Measurements from ENCODE around the gene ERMARD.

ERMARD gene

DNA sequence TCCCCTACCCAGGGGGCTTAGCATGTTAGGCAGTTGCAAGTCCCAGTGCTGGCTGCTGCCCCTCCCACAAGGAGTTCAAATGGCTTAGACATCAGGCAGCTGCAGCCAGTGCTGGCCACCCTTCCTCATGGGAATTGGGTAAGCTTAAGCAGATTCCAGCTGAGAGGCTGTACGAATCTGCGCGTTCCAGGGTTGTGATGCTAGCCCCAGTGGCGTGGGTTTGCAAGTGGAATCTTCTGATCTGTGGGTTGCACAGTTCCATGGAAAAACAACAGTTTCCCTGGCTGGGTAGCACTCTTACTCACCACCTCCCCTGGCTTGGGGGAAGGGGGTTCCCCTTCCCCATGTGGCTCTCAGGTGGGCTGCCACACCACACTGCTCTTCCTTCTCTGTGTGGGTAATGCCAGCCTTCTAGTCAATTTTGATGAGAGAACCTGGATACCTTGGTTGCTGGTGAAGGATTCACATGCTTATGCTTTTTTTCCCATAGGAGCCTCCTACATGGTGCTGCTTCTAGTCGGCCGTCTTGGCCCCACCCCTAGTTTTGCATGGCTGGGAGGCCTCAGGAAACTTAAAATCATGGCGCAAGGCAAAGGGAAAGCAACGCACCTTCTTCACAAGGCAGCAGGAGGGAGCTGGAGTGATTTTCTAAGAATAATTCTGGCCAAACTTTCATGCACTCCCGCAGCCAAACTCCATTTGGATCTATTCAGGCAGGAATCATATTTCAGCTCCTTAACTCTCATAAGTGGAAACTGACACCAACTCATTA is 13.0 kb upstream of the ERMARD start:
- no peaks in the 10 kb centered on the region for H3K27me3 ChIP-seq (ENCODE audit: low read length)
- TF ChIP-seq, protein P1, sequence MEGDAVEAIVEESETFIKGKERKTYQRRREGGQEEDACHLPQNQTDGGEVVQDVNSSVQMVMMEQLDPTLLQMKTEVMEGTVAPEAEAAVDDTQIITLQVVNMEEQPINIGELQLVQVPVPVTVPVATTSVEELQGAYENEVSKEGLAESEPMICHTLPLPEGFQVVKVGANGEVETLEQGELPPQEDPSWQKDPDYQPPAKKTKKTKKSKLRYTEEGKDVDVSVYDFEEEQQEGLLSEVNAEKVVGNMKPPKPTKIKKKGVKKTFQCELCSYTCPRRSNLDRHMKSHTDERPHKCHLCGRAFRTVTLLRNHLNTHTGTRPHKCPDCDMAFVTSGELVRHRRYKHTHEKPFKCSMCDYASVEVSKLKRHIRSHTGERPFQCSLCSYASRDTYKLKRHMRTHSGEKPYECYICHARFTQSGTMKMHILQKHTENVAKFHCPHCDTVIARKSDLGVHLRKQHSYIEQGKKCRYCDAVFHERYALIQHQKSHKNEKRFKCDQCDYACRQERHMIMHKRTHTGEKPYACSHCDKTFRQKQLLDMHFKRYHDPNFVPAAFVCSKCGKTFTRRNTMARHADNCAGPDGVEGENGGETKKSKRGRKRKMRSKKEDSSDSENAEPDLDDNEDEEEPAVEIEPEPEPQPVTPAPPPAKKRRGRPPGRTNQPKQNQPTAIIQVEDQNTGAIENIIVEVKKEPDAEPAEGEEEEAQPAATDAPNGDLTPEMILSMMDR (IDR thresholded peaks at IDR 0.05; ENCODE audit: insufficient read depth, low read length, poor library complexity, severe bottlenecking) = no peak
- no peak for TF ChIP-seq EZH2phosphoT487 (conservative IDR thresholded peaks at IDR 0.05; ENCODE audit: low read length)
- no peak overlapping the region for H3K27ac ChIP-seq (ENCODE audit: low read depth, low read length)
- H3F3A ChIP-seq (ENCODE audit: insufficient read depth) = no peaks in the 10 kb centered on the region
- H4K20me1 ChIP-seq (ENCODE audit: low read depth, low read length) = no peaks in the 10 kb centered on the region
- no peak overlapping the region for H3K4me3 ChIP-seq (ENCODE audit: insufficient read depth, low read length, poor library complexity, severe bottlenecking)
- no peaks in the 10 kb centered on the region for H3K9me3 ChIP-seq (ENCODE audit: insufficient read depth, low read length)
- no peak overlapping the region for H3K9ac ChIP-seq (ENCODE audit: low read length)
- H2AFZ ChIP-seq (ENCODE audit: low read depth, low read length, severe bottlenecking) = no peak overlapping the region
- H3K36me3 ChIP-seq (ENCODE audit: low read length) = no peaks in the 10 kb centered on the region
- no peaks in the 10 kb centered on the region for H3K79me2 ChIP-seq (ENCODE audit: insufficient read depth, low read length)
- H3K4me2 ChIP-seq (ENCODE audit: low read depth, low read length, poor library complexity, severe bottlenecking) = no peak overlapping the region
- H3K9me2 ChIP-seq (replicated peaks; ENCODE audit: insufficient read depth, low read length) = no peaks in the 10 kb centered on the region

- no peaks in the 10 kb centered on the region for H3K79me2 ChIP-seq (ENCODE audit: insufficient read depth, low read length)
- no peak overlapping the region for H3K4me2 ChIP-seq (ENCODE audit: low read depth, low read length, poor library complexity, severe bottlenecking)
- H4K20me1 ChIP-seq (ENCODE audit: low read depth, low read length) = no peaks in the 10 kb centered on the region
- H3K9ac ChIP-seq (ENCODE audit: low read length) = no peak overlapping the region
- no peaks in the 10 kb centered on the region for H3K9me3 ChIP-seq (ENCODE audit: insufficient read depth, low read length)
- H3K27me3 ChIP-seq (ENCODE audit: low read length) = no peaks in the 10 kb centered on the region
- no peaks in the 10 kb centered on the region for H3F3A ChIP-seq (ENCODE audit: insufficient read depth)
- no peak overlapping the region for H2AFZ ChIP-seq (ENCODE audit: low read depth, low read length, severe bottlenecking)
- H3K9me2 ChIP-seq (replicated peaks; ENCODE audit: insufficient read depth, low read length) = no peaks in the 10 kb centered on the region
- no peaks in the 10 kb centered on the region for H3K36me3 ChIP-seq (ENCODE audit: low read length)
- no peak for TF ChIP-seq EZH2phosphoT487 (conservative IDR thresholded peaks at IDR 0.05; ENCODE audit: low read length)
- TF ChIP-seq, protein P1 (IDR thresholded peaks at IDR 0.05; ENCODE audit: insufficient read depth, low read length, poor library complexity, severe bottlenecking) = no peak
- no peak overlapping the region for H3K27ac ChIP-seq (ENCODE audit: low read depth, low read length)
- no peak overlapping the region for H3K4me3 ChIP-seq (ENCODE audit: insufficient read depth, low read length, poor library complexity, severe bottlenecking)
These were observed 12.4 kb upstream of the ERMARD start for GRCh38 chr6:169738976-169739529.

DNA sequence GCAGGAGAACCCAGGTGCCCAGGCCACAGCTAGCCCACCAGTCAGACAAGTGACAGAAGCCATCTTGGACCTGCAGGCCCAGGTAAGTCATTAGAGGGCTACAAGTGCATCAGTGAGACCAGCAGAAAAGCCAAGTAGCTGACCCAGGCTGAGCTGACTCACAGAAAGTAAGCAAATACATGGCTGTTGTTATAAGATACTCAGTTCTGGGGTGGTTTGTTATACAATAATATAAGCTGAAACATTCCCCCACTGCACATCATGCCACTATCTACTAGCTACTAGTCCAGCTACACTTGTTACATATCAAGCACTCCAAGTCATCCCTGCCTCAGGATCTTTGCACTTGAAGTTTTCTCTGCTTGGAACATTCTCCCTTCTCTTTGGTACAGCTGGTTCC is 10.1 kb upstream of the ERMARD start:
- Histone ChIP-seq H3K9me3 (ENCODE audit: insufficient read depth, low read length) (no peaks in the 10 kb centered on the region), H3K4me2 (ENCODE audit: low read depth, low read length, poor library complexity, severe bottlenecking) (no peak overlapping the region), H3K27ac (ENCODE audit: low read depth, low read length) (no peak overlapping the region)

More for the DNA sequence above, 10.1 kb upstream of the ERMARD start:
- H3K9me2 ChIP-seq (replicated peaks; ENCODE audit: insufficient read depth, low read length) = no peaks in the 10 kb centered on the region
- H4K20me1 ChIP-seq (ENCODE audit: low read depth, low read length) = no peaks in the 10 kb centered on the region
- no peak for TF ChIP-seq EZH2phosphoT487 (conservative IDR thresholded peaks at IDR 0.05; ENCODE audit: low read length)
- TF ChIP-seq, protein P1 (IDR thresholded peaks at IDR 0.05; ENCODE audit: insufficient read depth, low read length, poor library complexity, severe bottlenecking) = no peak
- H3K27me3 ChIP-seq (ENCODE audit: low read length) = no peaks in the 10 kb centered on the region
- no peak overlapping the region for H2AFZ ChIP-seq (ENCODE audit: low read depth, low read length, severe bottlenecking)
- H3K79me2 ChIP-seq (ENCODE audit: insufficient read depth, low read length) = no peaks in the 10 kb centered on the region
- no peak overlapping the region for H3K4me3 ChIP-seq (ENCODE audit: insufficient read depth, low read length, poor library complexity, severe bottlenecking)
- no peak overlapping the region for H3K9ac ChIP-seq (ENCODE audit: low read length)
- no peaks in the 10 kb centered on the region for H3K36me3 ChIP-seq (ENCODE audit: low read length)
- no peaks in the 10 kb centered on the region; the same call in 1 of the 2 replicates for H3F3A ChIP-seq (ENCODE audit: insufficient read depth)
